Panc1 (cell line): ENCODE measurements around the gene ARHGAP8. TPM values are rescaled to one million over a fixed set of nuclear protein-coding genes. Genes with fewer than 3 reads are reported as not detected.

Experiments
- ATAC-seq: fragments of 200-7000 bp; cut with Tn5 transposase; 2 replicates; pipeline ENCODE4 v1.9.1; 2020; ENCODE audit warnings: mild to moderate bottlenecking, moderate library complexity
- BruUV-seq: library from RNA; stranded (reverse); fragments of 400-500 nt; replicated peaks from 2 replicates; lab custom pipeline; 2021; lab: Mats Ljungman, UMichigan
- CTCF ChIA-PET: fragments of 300-600 bp; sonication (Branson Sonifier 250); formaldehyde crosslinking; loops from one replicate; lab custom pipeline; 2022; ENCODE audit warnings: antibody characterized with exemption; lab: Charles Lee
- POLR2A ChIA-PET: fragments of 300-600 bp; sonication (Branson Sonifier 250); formaldehyde crosslinking; loops from one replicate; lab custom pipeline; 2022; ENCODE audit warnings: antibody characterized with exemption; lab: Charles Lee
- DNase-seq: peaks from one replicate; pipeline ENCODE4 v3.0.0-alpha.2; 2010; ENCODE audit warnings: low read depth, low spot score
- H3K27ac ChIP-seq: 2 replicates; pipeline ENCODE4 v1.5.1; 2011; ENCODE audit warnings: mild to moderate bottlenecking, low read length, inconsistent platforms
- H3K27me3 ChIP-seq: fragments of 200-500 bp; sonication (Bioruptor generic); 2 replicates; pipeline ENCODE4 v1.6.0; 2014; ENCODE audit warnings: low read length, inconsistent platforms; ENCODE audit not compliant: control insufficient read depth, insufficient read depth
- H3K36me3 ChIP-seq: fragments of 200-500 bp; sonication (Bioruptor generic); 2 replicates; pipeline ENCODE4 v1.5.1; 2014; ENCODE audit warnings: inconsistent platforms, mild to moderate bottlenecking, low read length, moderate library complexity; ENCODE audit not compliant: control insufficient read depth, insufficient read depth
- H3K4me1 ChIP-seq: 2 replicates; pipeline ENCODE4 v1.5.1; 2011; ENCODE audit warnings: inconsistent platforms, mild to moderate bottlenecking, low read length, moderate library complexity; ENCODE audit not compliant: control insufficient read depth, insufficient read depth
- H3K4me3 ChIP-seq, 2 experiments: 2 replicates each; pipeline ENCODE4 v1.5.1; 2011 to 2012; ENCODE audit warnings: low read depth in 2 of 2, low read length in 2 of 2, mild to moderate bottlenecking in 2 of 2, inconsistent platforms in 1 of 2, moderate library complexity in 1 of 2
- H3K9me3 ChIP-seq: fragments of 200-500 bp; sonication (Bioruptor generic); 2 replicates; pipeline ENCODE4 v1.5.1; 2014; ENCODE audit warnings: low read depth, mild to moderate bottlenecking, inconsistent platforms, low read length, moderate library complexity; ENCODE audit not compliant: control insufficient read depth, insufficient read depth
- POLR2AphosphoS5 ChIP-seq: IDR thresholded peaks from 2 replicates; pipeline ENCODE4 v1.6.1; 2012; ENCODE audit warnings: mild to moderate bottlenecking, low read depth, low read length, moderate library complexity
- SIN3A ChIP-seq: IDR thresholded peaks from 2 replicates; pipeline ENCODE4 v1.6.1; 2012; ENCODE audit warnings: low read depth, mild to moderate bottlenecking, low read length, moderate library complexity, borderline replicate concordance; ENCODE audit not compliant: insufficient read depth
- TCF7L2 ChIP-seq: IDR thresholded peaks from 2 replicates; pipeline ENCODE4 v1.6.1; 2011; ENCODE audit warnings: mild to moderate bottlenecking, low read depth, low read length, inconsistent platforms
- in situ Hi-C: cut with HindIII; loops from 2 replicates; pipeline ENCODE4 v1.10.0; 2016; ENCODE audit warnings: low sequenced_read_pairs, low pct_unique_long_range_greater_than_20kb
- intact Hi-C: fragments of 100-400 bp; cut with micrococcal nuclease; formaldehyde crosslinking; loops from one replicate; pipeline ENCODE4 v1.10.0; 2022; ENCODE audit not compliant: unreplicated experiment
- total RNA-seq: library from RNA; stranded (reverse); gene quantifications from one replicate; pipeline ENCODE4 v1.2.1, GENCODE V29; 2021; ENCODE audit not compliant: unreplicated experiment
- TF ChIP-seq, protein P1 (sequence below): fragments of 450-650 bp; IDR thresholded peaks from 2 replicates; pipeline ENCODE4 v1.5.1; 2017; ENCODE audit warnings: mild to moderate bottlenecking
- TF ChIP-seq, protein P2 (sequence below), 2 experiments: IDR thresholded peaks; 2 replicates each; pipeline ENCODE4 v1.6.1; 2011 to 2012; ENCODE audit warnings: low read depth in 2 of 2, control low read depth in 1 of 2, low read length in 1 of 2, mild to moderate bottlenecking in 1 of 2, moderate library complexity in 1 of 2; ENCODE audit not compliant: insufficient read depth in 1 of 2

Gene ARHGAP8
- total RNA-seq, 1 experiment from 2014 or later: 9.2 TPM

DNA sequence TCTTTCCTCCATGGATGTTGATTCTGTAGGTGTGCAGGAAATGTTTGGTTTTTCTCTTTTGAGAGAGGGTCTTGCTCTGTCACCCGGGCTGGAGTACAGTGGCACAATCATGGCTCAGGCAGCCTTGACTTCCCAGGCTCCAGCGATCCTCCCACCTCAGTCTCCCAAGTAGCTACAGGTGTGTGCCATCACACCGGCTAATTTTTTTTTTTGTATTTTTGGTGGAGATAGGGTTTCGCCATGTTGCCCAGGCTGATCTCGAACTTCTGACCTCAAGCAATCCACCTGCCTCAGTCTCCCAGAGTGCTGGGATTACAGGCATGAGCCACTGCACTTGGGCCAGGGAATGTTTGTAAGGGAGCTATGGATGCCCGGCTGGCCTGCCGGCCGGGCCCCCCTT lies 45.9 kb upstream of the ARHGAP8 start:
- intact Hi-C loops: no loop called here
- TF ChIP-seq, protein P1, sequence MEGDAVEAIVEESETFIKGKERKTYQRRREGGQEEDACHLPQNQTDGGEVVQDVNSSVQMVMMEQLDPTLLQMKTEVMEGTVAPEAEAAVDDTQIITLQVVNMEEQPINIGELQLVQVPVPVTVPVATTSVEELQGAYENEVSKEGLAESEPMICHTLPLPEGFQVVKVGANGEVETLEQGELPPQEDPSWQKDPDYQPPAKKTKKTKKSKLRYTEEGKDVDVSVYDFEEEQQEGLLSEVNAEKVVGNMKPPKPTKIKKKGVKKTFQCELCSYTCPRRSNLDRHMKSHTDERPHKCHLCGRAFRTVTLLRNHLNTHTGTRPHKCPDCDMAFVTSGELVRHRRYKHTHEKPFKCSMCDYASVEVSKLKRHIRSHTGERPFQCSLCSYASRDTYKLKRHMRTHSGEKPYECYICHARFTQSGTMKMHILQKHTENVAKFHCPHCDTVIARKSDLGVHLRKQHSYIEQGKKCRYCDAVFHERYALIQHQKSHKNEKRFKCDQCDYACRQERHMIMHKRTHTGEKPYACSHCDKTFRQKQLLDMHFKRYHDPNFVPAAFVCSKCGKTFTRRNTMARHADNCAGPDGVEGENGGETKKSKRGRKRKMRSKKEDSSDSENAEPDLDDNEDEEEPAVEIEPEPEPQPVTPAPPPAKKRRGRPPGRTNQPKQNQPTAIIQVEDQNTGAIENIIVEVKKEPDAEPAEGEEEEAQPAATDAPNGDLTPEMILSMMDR: no peak
- TF ChIP-seq, protein P2, sequence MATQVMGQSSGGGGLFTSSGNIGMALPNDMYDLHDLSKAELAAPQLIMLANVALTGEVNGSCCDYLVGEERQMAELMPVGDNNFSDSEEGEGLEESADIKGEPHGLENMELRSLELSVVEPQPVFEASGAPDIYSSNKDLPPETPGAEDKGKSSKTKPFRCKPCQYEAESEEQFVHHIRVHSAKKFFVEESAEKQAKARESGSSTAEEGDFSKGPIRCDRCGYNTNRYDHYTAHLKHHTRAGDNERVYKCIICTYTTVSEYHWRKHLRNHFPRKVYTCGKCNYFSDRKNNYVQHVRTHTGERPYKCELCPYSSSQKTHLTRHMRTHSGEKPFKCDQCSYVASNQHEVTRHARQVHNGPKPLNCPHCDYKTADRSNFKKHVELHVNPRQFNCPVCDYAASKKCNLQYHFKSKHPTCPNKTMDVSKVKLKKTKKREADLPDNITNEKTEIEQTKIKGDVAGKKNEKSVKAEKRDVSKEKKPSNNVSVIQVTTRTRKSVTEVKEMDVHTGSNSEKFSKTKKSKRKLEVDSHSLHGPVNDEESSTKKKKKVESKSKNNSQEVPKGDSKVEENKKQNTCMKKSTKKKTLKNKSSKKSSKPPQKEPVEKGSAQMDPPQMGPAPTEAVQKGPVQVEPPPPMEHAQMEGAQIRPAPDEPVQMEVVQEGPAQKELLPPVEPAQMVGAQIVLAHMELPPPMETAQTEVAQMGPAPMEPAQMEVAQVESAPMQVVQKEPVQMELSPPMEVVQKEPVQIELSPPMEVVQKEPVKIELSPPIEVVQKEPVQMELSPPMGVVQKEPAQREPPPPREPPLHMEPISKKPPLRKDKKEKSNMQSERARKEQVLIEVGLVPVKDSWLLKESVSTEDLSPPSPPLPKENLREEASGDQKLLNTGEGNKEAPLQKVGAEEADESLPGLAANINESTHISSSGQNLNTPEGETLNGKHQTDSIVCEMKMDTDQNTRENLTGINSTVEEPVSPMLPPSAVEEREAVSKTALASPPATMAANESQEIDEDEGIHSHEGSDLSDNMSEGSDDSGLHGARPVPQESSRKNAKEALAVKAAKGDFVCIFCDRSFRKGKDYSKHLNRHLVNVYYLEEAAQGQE (IDR thresholded peaks at IDR 0.05; ENCODE audit: insufficient read depth in 1 of 2, low read depth in 2 of 2, low read length in 1 of 2): no peak
- TF ChIP-seq SIN3A: no peak

DNA sequence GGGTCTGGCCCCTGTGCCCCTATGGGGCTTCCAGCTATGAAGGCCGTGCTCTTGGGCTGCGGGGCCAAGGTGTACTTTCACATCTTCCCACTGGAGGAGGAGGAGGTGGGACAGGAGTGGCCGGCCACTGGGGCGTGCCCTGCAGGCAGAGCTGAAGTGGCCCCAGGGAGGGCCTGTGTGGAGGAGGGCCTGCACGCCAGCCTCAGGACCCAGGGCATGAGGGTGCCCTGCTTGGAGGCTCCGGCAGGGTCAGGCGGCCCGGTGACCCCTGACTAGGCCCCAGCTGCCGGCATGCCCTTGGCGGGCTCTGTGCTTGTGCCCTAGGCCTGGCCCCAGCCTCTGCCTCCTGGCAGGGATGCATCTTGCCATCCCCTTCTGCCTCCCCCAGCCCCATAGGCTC lies 45.2 kb upstream of the ARHGAP8 start:
- ATAC-seq (no peak), DNase-seq (no peak)
- ChIA-PET CTCF (no interaction called here), POLR2A (no interaction called here)
- Histone ChIP-seq H3K27me3 (no peaks in the 10 kb centered on the region), H3K4me3 (no peak overlapping the region), H3K27ac (no peak overlapping the region), H3K9me3 (no peaks in the 10 kb centered on the region), H3K36me3 (no peaks in the 10 kb centered on the region), H3K4me1 (0 out of 2 replicates have a peak, but pooled peaks cover 4% of the 10 kb centered on the region)
- intact Hi-C loops: no loop called here
- TF ChIP-seq SIN3A (no peak), POLR2AphosphoS5 (no peak), TCF7L2 (no peak)
- TF ChIP-seq, protein P1: no peak
- TF ChIP-seq, protein P2 (IDR thresholded peaks at IDR 0.05; ENCODE audit: insufficient read depth in 1 of 2, low read depth in 2 of 2, low read length in 1 of 2): no peak
- no TSS peak for BruUV-seq
- in situ Hi-C loops: no loop called here

More for the DNA sequence above, 45.9 kb upstream of the ARHGAP8 start:
- no peak overlapping the region for H3K27ac ChIP-seq
- H3K27me3 ChIP-seq: no peaks in the 10 kb centered on the region
- ATAC-seq (no peak), DNase-seq (no peak)
- 0 out of 2 replicates have a peak, but pooled peaks cover 4% of the 10 kb centered on the region for H3K4me1 ChIP-seq
- no peaks in the 10 kb centered on the region for H3K36me3 ChIP-seq
- in situ Hi-C loops: no loop called here
- no peak overlapping the region for H3K4me3 ChIP-seq
- POLR2A ChIA-PET: no interaction called here
- no peaks in the 10 kb centered on the region for H3K9me3 ChIP-seq
- BruUV-seq: no TSS peak
- CTCF ChIA-PET: interaction anchor here (0.6 kb wide), 1 partner anchor 29 kb away, joined by 4 read pairs; no protein-coding TSS in a partner anchor
